Measurements from ENCODE around the gene MAJIN. TPM values are rescaled to one million over a fixed set of nuclear protein-coding genes. Genes with fewer than 3 reads are reported as not detected.
A peak's percentile ranks its signal among the peaks of the same experiment; 100 is the strongest.

The MAJIN gene
- total and polyA plus RNA-seq, 5 donors, result not detected

DNA sequence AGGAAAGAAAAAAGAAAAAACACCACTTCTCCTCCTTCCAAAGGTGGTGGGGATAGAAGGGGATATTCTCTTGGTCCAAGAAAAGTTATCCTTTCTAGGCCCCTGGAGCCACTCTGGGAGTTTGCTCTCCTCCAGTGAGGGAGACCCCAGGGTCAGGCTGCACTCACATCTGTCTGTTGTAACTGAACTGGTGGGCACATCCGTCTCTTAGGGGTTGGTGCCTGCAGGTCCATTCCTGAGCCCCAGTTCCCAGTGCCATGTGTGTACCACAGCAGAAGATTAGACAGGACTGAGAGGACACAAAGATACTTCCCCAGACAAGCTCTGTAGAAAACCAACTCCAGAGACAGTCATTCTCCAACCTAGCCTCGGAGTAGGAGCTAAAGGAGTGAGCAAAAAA is 51.8 kb downstream of the MAJIN start:
- no peak for DNase-seq
- 69% methylated on average over 2 of the region's 2 CpGs for WGBS
- no peaks in the 10 kb centered on the region for H3K4me1 ChIP-seq (ENCODE audit: control insufficient read depth, insufficient read depth, low read length)
- no peak overlapping the region for H3K4me3 ChIP-seq (ENCODE audit: low read length)
- no peaks in the 10 kb centered on the region for H3K9me3 ChIP-seq (ENCODE audit: control insufficient read depth, low read length)
- intact Hi-C loops (cut with DNase I), result loop anchor here in 1 of 4 donors (10.0 kb wide), 1 partner anchor 95 kb away; the partner anchor contains the start of gene ARL2
- H3K27ac ChIP-seq (ENCODE audit: low read length), result no peak overlapping the region
- no peaks in the 10 kb centered on the region for H3K27me3 ChIP-seq (ENCODE audit: control insufficient read depth, insufficient read depth)
- no peak for ATAC-seq

DNA sequence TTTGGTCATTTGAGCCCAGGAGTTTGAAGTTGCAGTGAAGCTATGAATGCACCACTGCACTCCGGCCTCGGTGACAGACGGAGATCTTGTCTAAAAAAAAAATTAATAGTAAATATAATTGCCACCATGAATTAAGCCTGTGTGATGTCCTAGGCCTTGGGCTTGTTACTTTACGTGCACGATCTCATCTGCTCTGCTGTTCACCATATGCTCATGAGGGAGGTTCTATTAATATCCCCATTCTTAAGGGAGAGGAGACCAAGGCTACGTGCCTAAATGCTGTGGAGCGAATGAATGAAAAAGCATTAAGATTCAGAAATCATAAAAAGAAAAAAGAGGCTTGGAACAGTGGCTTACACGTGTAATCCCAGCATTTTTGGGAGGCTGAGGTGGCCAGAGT is 52.3 kb downstream of the MAJIN start:
- Histone ChIP-seq H3K27ac (ENCODE audit: low read length) (no peak overlapping the region), H3K4me3 (ENCODE audit: low read length) (no peak overlapping the region), H3K27me3 (ENCODE audit: control insufficient read depth, insufficient read depth) (no peaks in the 10 kb centered on the region), H3K4me1 (ENCODE audit: control insufficient read depth, insufficient read depth, low read length) (no peaks in the 10 kb centered on the region), H3K9me3 (ENCODE audit: control insufficient read depth, low read length) (no peaks in the 10 kb centered on the region)
- intact Hi-C loops (cut with DNase I), result loop anchor here in 1 of 4 donors (10.0 kb wide), 1 partner anchor 95 kb away; the partner anchor contains the start of gene ARL2
- no peak for DNase-seq
- 81% methylated on average over 8 of the region's 8 CpGs for WGBS
- ATAC-seq, result no peak

DNA sequence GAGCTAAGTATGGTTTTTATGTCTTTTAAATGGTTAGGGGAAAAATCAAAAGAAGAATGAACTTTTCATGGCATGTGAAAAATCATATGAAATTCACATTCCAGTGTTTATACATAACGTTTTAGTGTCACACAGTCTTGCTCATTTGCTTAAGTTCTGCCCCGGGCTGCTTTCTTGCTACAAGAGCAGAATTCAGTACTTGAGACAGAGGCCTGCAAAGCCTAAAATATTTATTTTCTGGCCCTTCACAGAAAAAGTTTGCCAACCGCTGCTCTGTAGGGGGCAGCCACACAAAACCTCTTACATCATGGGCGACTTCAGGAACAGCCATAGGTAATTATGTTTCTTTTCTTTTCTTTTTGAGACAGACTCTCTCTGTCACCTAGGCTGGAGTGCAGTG is 53.9 kb downstream of the MAJIN start:
- no peaks in the 10 kb centered on the region for H3K27me3 ChIP-seq (ENCODE audit: control insufficient read depth, insufficient read depth)
- 14% methylated on average over 4 of the region's 4 CpGs for WGBS
- DNase-seq, result no peak
- no peaks in the 10 kb centered on the region for H3K9me3 ChIP-seq (ENCODE audit: control insufficient read depth, low read length)
- peak overlapping the region; percentile 89 for H3K4me3 ChIP-seq (ENCODE audit: low read length)
- intact Hi-C loops (cut with DNase I), result no loop called here
- no peak for ATAC-seq
- peak overlapping the region; percentile 63 for H3K27ac ChIP-seq (ENCODE audit: low read length)
- H3K4me1 ChIP-seq (ENCODE audit: control insufficient read depth, insufficient read depth, low read length), result no peaks in the 10 kb centered on the region

DNA sequence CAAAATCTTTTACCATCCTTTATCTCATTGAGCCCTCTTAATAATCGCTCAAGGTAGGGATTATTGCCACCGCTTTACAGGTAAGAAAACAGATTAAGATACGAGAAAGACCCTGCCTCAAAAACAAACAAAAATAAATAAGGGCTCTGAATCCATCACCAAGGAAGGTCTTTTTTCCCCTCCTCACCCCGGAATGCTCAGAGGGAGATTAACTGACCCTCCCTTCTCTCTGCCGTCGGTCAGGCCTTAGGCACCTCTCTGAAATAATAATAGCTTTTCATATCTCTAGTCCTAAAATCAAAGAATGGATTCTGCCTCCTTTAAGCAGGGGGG is 54.3 kb downstream of the MAJIN start:
- ATAC-seq (no peak), DNase-seq (no peak)
- Histone ChIP-seq H3K9me3 (ENCODE audit: control insufficient read depth, low read length) (no peaks in the 10 kb centered on the region), H3K27ac (ENCODE audit: low read length) (peak overlapping the region; percentile 63), H3K4me3 (ENCODE audit: low read length) (peak overlapping the region; percentile 89), H3K27me3 (ENCODE audit: control insufficient read depth, insufficient read depth) (no peaks in the 10 kb centered on the region), H3K4me1 (ENCODE audit: control insufficient read depth, insufficient read depth, low read length) (no peaks in the 10 kb centered on the region)
- intact Hi-C loops (cut with DNase I), result no loop called here
- WGBS, result 5% methylated on average over 6 of the region's 6 CpGs

DNA sequence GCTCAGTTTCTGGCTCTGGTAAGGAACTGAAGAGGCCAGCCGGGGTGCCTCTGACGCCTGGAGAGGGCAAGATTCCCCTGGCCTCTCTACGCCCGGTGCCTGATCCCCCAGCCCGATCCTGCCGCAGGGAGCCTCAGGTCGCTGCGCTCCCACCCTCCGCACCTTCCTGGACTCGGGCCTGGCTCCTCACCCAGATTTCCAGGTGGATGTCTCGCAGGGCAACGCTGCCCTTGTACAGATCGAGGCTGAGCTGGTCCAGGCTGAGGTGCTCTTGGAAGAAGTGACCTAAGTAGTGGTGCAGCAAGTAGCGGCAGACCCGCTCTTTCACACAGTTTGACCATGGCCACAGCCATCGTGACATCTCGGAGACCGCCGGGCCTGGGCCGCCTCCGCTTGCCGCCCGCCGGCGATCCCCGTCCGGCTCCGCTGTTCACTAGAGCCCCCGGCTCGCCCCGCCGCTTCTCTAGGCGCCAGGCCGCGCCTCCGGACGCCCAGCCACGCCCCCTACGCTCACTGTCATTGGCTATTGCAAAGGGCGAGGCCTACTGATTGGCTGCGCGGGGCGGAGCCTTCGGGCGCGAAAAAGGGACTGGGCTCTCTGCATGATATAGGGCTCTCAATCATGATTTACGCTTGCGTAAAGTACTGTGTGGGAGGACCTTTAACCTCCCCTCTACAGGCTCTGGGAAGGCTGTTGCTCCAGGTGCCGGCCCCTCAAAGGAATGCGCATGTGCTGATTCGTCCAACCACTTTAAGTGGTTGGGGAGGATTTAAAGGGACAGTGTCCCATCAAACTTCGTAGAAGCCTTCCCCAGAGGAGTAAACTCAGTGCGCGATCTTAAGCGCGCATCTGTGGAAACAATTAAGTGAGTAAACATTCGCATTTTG is 54.9 kb downstream of the MAJIN start, which contains the start of gene ATG2A:
ATG2A (minus strand) TSS at position 435 of the 888 bp plus-strand sequence; CDS start at position 361, 74 bp downstream.
- no peaks in the 10 kb centered on the region for H3K4me1 ChIP-seq (ENCODE audit: control insufficient read depth, insufficient read depth, low read length)
- under 1% methylated on average over 57 of the region's 57 CpGs for whole genome bisulfite sequencing
- no peaks in the 10 kb centered on the region for H3K9me3 ChIP-seq (ENCODE audit: control insufficient read depth, low read length)
- intact Hi-C loops (cut with DNase I), result no loop called here
- peak within 1 kb of the TSS; percentile 89 for H3K4me3 ChIP-seq (ENCODE audit: low read length)
- DNase-seq (peak; percentile 99 to 100 (median 100)), ATAC-seq (peak; percentile 97 to 98)
- H3K27me3 ChIP-seq (ENCODE audit: control insufficient read depth, insufficient read depth), result no peaks in the 10 kb centered on the region
- peak within 1 kb of the TSS; percentile 73 for H3K27ac ChIP-seq (ENCODE audit: low read length)

DNA sequence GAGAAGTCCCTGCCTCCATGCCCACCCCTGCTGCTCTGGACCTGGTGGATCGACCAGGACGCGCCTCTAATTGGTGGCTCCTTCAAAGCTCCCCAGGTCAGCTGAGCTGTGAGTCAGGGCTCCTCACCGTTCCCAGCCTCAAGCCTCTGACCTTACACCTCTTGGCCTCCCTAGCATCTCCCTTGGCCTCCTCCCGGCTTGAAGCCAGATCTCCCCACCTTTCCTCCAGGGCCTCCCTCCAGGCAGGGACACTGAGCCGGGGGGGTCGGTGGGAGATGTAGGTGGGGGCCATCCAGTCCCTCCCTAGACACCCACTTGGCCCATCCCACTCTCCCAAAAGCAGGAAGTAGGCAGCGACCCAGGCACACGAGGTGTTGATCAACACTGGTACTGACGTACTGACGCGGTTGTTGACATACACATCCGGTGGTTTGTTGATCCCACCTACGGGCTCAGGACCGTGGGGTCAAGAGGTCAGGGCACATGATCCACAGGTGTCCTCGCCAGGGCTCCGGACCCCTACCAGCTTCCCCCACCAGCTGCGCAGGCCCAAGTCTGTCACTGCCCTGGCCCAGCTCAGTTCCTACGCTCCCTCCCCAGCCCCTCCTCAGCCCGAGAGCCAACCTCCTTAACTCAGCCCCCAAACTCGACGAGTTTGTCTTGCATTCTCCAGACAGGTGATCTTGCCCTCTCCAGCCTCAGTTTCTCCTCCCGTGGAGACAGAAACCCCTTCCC is 55.7 kb downstream of the MAJIN start:
- intact Hi-C loops (cut with DNase I), result no loop called here

DNA sequence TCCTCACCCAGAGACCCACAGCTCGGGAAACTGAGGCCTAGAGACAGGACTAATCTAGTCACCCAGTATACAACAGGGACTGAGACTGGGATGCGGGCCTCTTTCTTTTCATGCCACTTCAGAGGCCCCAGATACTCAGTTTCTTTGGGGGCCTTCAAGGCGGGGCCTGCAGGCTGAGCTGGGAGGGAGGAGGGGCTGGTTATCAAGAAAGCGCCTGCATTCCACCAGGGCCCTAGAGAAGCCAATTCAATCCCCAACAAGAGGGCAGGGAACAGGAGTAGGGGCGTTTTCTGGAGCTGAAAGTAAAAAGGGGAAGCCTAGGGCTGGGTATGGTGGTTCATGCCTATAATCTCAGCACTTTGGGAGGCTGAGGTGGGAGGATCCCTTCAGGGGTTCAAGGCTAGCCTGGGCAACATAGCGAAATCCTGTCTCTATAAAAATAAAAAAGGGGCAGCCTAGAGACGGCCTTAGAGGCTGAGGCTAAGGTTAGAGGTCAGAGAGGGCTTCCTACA is 56.5 kb downstream of the MAJIN start:
- 67% methylated on average over 7 of the region's 7 CpGs for WGBS
- no peak for ATAC-seq

More for the DNA sequence above, 55.7 kb downstream of the MAJIN start:
- peak overlapping the region; percentile 89 for H3K4me3 ChIP-seq (ENCODE audit: low read length)
- DNase-seq (peak; percentile 46 to 72 (median 67)), ATAC-seq (peak in 1 of 2 donors; percentile 17)
- H3K9me3 ChIP-seq (ENCODE audit: control insufficient read depth, low read length), result no peaks in the 10 kb centered on the region
- no peaks in the 10 kb centered on the region for H3K27me3 ChIP-seq (ENCODE audit: control insufficient read depth, insufficient read depth)
- no peak overlapping the region for H3K27ac ChIP-seq (ENCODE audit: low read length)
- 6% methylated on average over 23 of the region's 23 CpGs for WGBS
- no peaks in the 10 kb centered on the region for H3K4me1 ChIP-seq (ENCODE audit: control insufficient read depth, insufficient read depth, low read length)

DNA sequence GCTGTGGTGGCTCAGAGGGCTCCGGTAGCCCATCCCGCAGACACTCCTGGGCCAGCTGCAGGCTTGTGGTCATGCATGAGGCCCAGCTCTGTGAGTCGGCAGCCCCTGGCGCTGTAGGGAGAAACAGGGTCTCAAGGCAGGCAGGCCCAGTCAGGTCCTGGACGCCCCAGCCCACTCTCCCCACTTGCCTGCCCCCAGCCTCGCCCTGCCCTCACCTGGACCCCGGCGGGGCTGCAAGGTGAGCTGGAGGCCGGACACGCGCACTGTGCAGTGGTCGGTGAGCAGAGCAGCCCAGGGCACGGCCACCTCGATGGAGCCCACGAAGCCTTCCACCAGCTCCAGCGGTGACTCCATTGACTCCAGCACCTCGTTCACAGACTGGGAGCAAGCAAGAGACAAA is 57.8 kb downstream of the MAJIN start:
- 96% methylated on average over 17 of the region's 17 CpGs for WGBS
- no peaks in the 10 kb centered on the region for H3K9me3 ChIP-seq (ENCODE audit: control insufficient read depth, low read length)
- H3K4me1 ChIP-seq (ENCODE audit: control insufficient read depth, insufficient read depth, low read length), result no peaks in the 10 kb centered on the region
- H3K27me3 ChIP-seq (ENCODE audit: control insufficient read depth, insufficient read depth), result no peaks in the 10 kb centered on the region
- no peak overlapping the region for H3K27ac ChIP-seq (ENCODE audit: low read length)
- no peak overlapping the region for H3K4me3 ChIP-seq (ENCODE audit: low read length)
- ATAC-seq (no peak), DNase-seq (peak in 2 of 3 donors; percentile 47 to 61)
- intact Hi-C loops (cut with DNase I), result no loop called here

More for the DNA sequence above, 56.5 kb downstream of the MAJIN start:
- Histone ChIP-seq H3K27me3 (ENCODE audit: control insufficient read depth, insufficient read depth) (no peaks in the 10 kb centered on the region), H3K27ac (ENCODE audit: low read length) (no peak overlapping the region), H3K4me1 (ENCODE audit: control insufficient read depth, insufficient read depth, low read length) (no peaks in the 10 kb centered on the region), H3K9me3 (ENCODE audit: control insufficient read depth, low read length) (no peaks in the 10 kb centered on the region), H3K4me3 (ENCODE audit: low read length) (no peak overlapping the region)
- peak in 2 of 3 donors; percentile 8 to 16 for DNase-seq
- intact Hi-C loops (cut with DNase I), result no loop called here

DNA sequence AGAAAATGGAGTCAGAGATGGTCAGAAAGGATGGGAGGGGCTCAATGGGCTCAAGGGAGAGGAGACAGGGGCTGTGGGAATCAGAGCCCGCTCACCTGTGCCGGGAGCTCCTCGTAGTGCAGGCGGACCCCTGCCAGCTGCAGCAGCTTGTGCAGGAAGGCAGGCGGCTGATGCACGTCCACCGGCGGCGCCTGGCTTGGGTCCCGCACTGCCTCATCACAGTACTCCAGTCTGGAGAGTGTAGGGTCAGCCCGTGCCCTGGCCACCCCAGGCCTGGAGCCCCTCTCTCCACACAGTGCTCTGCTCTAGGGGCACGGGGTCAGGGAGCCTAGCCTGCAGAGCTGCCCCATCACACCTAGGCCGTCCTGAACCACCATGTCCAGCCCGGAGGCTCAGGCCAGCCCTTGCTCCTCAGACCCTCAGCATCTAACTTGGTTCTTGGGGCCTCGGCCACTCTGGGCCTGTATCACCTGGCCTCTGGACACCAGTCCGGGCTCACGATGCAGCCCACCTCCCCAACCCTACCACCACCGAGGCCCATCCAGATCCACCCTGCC is 58.7 kb downstream of the MAJIN start:
- intact Hi-C loops (cut with DNase I), result no loop called here
- no peak for ATAC-seq
- H3K4me1 ChIP-seq (ENCODE audit: control insufficient read depth, insufficient read depth, low read length), result no peaks in the 10 kb centered on the region
- no peak overlapping the region for H3K4me3 ChIP-seq (ENCODE audit: low read length)
- DNase-seq, result peak in 2 of 3 donors; percentile 40 to 57
- no peak overlapping the region for H3K27ac ChIP-seq (ENCODE audit: low read length)
- no peaks in the 10 kb centered on the region for H3K27me3 ChIP-seq (ENCODE audit: control insufficient read depth, insufficient read depth)
- H3K9me3 ChIP-seq (ENCODE audit: control insufficient read depth, low read length), result no peaks in the 10 kb centered on the region
- 93% methylated on average over 18 of the region's 18 CpGs for WGBS

DNA sequence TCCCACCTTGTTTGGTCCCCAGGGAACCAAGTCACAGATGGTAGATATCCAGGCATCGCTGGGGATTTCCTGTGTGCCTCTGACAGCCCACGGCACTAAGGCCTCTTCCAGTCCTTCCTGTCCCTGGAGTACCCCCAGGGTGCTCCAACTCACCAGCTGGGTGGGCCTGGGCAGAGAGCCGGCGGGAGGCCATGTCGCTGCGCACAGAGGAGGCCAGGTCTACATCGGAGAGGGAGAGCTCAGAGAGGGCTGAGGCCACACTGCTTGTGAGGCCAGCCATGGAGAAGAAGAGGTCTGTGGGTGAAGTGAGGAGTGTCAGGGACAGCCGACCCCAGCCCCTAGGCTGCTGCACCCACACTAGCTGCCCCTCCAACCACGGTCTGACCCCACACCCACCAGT is 60.2 kb downstream of the MAJIN start:
- H3K9me3 ChIP-seq (ENCODE audit: control insufficient read depth, low read length), result no peaks in the 10 kb centered on the region
- no peaks in the 10 kb centered on the region for H3K4me1 ChIP-seq (ENCODE audit: control insufficient read depth, insufficient read depth, low read length)
- H3K27ac ChIP-seq (ENCODE audit: low read length), result no peak overlapping the region
- DNase-seq, result no peak
- ATAC-seq, result no peak
- H3K4me3 ChIP-seq (ENCODE audit: low read length), result no peak overlapping the region
- 88% methylated on average over 9 of the region's 9 CpGs for WGBS
- intact Hi-C loops (cut with DNase I), result no loop called here
- H3K27me3 ChIP-seq (ENCODE audit: control insufficient read depth, insufficient read depth), result no peaks in the 10 kb centered on the region

All from right cardiac atrium (tissue), 5 donors.